ENCODE measurements around the gene DOCK10. TPM values are rescaled to one million over a fixed set of nuclear protein-coding genes. Genes with fewer than 3 reads are reported as not detected.

The DOCK10 gene
- total RNA-seq, 1 donor from 2014 or later, result 107 TPM

DNA sequence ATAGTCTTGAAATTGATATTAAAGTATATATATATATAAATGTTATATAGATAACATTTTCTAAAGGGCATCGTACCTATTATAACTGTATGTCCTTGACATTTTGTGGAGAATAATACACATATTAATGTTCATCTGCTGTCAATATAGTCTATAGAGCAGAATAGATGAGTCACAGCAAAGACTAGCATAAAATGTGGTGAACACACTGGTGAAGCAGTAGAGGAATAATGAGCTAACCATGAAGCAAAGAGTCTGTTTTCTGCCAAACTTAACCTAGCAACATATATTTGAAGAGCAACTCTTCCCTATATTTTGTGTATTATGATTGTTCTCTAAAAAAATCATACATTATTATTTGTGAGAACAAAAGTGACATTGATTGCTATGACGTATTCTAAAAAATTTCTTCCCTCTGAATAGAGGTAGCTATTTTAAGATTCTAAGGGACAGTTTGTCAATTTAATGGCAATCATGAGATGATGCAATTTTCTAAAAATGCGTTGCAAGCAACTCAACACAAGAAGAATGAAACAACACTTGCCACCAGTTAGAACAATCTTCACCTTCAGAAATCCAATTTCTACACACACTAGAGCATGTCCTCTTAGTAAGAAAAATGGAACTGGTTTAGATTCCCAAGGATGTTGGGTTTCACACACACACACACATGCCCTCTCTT, 22.0 kb downstream of the DOCK10 start:
- H3K36me3 Mint-ChIP-seq (ENCODE audit: low read depth), result peaks cover 42% of the 10 kb centered on the region
- peaks cover 51% of the 10 kb centered on the region for H3K4me1 Mint-ChIP-seq (ENCODE audit: low read depth)
- no peaks in the 10 kb centered on the region for H3K9me3 Mint-ChIP-seq
- no peak for DNase-seq (ENCODE audit: low spot score)
- intact Hi-C loops (cut with micrococcal nuclease), result no loop called here
- H3K27ac Mint-ChIP-seq, result no peak overlapping the region
- H3K27me3 Mint-ChIP-seq (ENCODE audit: low read depth), result no peaks in the 10 kb centered on the region
- H3K4me3 Mint-ChIP-seq (ENCODE audit: low read depth), result no peak overlapping the region

GRCh38 chr2:225019105-225019504, 23.2 kb downstream of the DOCK10 start:
- H3K4me1 Mint-ChIP-seq (ENCODE audit: low read depth), result peaks cover 47% of the 10 kb centered on the region
- H3K27me3 Mint-ChIP-seq (ENCODE audit: low read depth), result no peaks in the 10 kb centered on the region
- H3K4me3 Mint-ChIP-seq (ENCODE audit: low read depth), result no peak overlapping the region
- H3K36me3 Mint-ChIP-seq (ENCODE audit: low read depth), result peaks cover 37% of the 10 kb centered on the region
- DNase-seq (ENCODE audit: low spot score), result no peak
- no peak overlapping the region for H3K27ac Mint-ChIP-seq
- intact Hi-C loops (cut with micrococcal nuclease), result no loop called here
- no peaks in the 10 kb centered on the region for H3K9me3 Mint-ChIP-seq

DNA sequence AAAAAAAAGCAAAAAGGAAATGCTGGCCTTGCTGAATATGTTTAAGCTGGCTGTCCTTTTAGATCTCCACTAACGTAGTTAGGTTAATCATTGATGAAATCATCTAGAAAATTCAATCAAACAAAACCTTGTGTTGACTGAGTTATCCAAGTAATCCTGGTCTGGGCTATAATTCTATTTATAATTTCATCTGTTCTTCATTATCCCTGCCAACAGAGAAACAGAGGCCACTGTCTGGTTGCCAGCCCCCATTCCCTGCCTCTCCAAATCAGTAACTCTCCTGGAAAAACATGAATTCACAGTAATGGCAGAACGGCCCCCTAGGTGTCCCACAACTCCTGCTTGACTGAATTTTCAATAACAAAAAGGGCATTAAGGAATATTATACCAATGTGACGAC, 24.6 kb downstream of the DOCK10 start:
- no peaks in the 10 kb centered on the region for H3K27me3 Mint-ChIP-seq (ENCODE audit: low read depth)
- peaks cover 36% of the 10 kb centered on the region for H3K36me3 Mint-ChIP-seq (ENCODE audit: low read depth)
- no peak overlapping the region for H3K4me3 Mint-ChIP-seq (ENCODE audit: low read depth)
- H3K4me1 Mint-ChIP-seq (ENCODE audit: low read depth), result peaks cover 52% of the 10 kb centered on the region
- intact Hi-C loops (cut with micrococcal nuclease), result no loop called here
- no peaks in the 10 kb centered on the region for H3K9me3 Mint-ChIP-seq
- H3K27ac Mint-ChIP-seq, result no peak overlapping the region
- DNase-seq (ENCODE audit: low spot score), result no peak

GRCh38 chr2:225017098-225017685, 25.1 kb downstream of the DOCK10 start:
- H3K4me3 Mint-ChIP-seq (ENCODE audit: low read depth), result no peak overlapping the region
- H3K4me1 Mint-ChIP-seq (ENCODE audit: low read depth), result peaks cover 52% of the 10 kb centered on the region
- H3K36me3 Mint-ChIP-seq (ENCODE audit: low read depth), result peaks cover 33% of the 10 kb centered on the region
- intact Hi-C loops (cut with micrococcal nuclease), result no loop called here
- H3K9me3 Mint-ChIP-seq, result no peaks in the 10 kb centered on the region
- no peaks in the 10 kb centered on the region for H3K27me3 Mint-ChIP-seq (ENCODE audit: low read depth)
- DNase-seq (ENCODE audit: low spot score), result no peak
- no peak overlapping the region for H3K27ac Mint-ChIP-seq

- DNase-seq (ENCODE audit: low spot score), result no peak
- H3K4me1 Mint-ChIP-seq (ENCODE audit: low read depth), result peaks cover 58% of the 10 kb centered on the region
- peaks cover 25% of the 10 kb centered on the region for H3K36me3 Mint-ChIP-seq (ENCODE audit: low read depth)
- H3K9me3 Mint-ChIP-seq, result no peaks in the 10 kb centered on the region
- H3K27ac Mint-ChIP-seq, result peak overlapping the region; percentile 34
- intact Hi-C loops (cut with micrococcal nuclease), result no loop called here
- no peaks in the 10 kb centered on the region for H3K27me3 Mint-ChIP-seq (ENCODE audit: low read depth)
- no peak overlapping the region for H3K4me3 Mint-ChIP-seq (ENCODE audit: low read depth)
Measured at GRCh38 chr2:225013425-225014365, 28.6 kb downstream of the DOCK10 start.

GRCh38 chr2:225011585-225011984, 30.7 kb downstream of the DOCK10 start:
- H3K27me3 Mint-ChIP-seq (ENCODE audit: low read depth), result no peaks in the 10 kb centered on the region
- no peaks in the 10 kb centered on the region for H3K9me3 Mint-ChIP-seq
- H3K36me3 Mint-ChIP-seq (ENCODE audit: low read depth), result peaks cover 37% of the 10 kb centered on the region
- no peak for DNase-seq (ENCODE audit: low spot score)
- peaks cover 70% of the 10 kb centered on the region for H3K4me1 Mint-ChIP-seq (ENCODE audit: low read depth)
- intact Hi-C loops (cut with micrococcal nuclease), result loop anchor here (1.0 kb wide), 1 partner anchor 19 kb away; no protein-coding TSS in a partner anchor
- no peak overlapping the region for H3K27ac Mint-ChIP-seq
- H3K4me3 Mint-ChIP-seq (ENCODE audit: low read depth), result no peak overlapping the region

DNA sequence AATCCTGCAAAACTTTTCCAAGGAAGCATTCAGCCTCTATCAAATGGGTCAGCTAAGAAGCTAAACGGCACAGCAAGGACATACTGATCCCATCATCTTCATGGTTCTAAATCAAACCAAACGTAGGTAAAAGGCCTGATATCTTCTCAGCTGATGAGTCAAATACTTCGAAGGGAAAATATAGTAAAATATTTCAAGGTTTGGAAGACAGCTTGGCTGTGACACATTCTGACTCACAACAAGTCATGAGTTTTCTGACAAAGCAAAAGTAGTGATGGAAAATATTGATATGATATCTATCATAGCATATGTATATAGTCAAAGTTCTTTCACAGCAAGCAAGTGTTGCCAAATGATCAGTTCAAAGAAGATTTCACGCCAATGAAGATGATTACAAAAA, 31.5 kb downstream of the DOCK10 start:
- Mint-ChIP-seq H3K27me3 (ENCODE audit: low read depth) (no peaks in the 10 kb centered on the region), H3K4me1 (ENCODE audit: low read depth) (peaks cover 73% of the 10 kb centered on the region), H3K27ac (peak overlapping the region; percentile 82), H3K4me3 (ENCODE audit: low read depth) (no peak overlapping the region), H3K9me3 (no peaks in the 10 kb centered on the region), H3K36me3 (ENCODE audit: low read depth) (peaks cover 43% of the 10 kb centered on the region)
- no peak for DNase-seq (ENCODE audit: low spot score)
- intact Hi-C loops (cut with micrococcal nuclease), result loop anchor here (1.0 kb wide), 4 partner anchors 19 to 86 kb away; no protein-coding TSS in a partner anchor

DNA sequence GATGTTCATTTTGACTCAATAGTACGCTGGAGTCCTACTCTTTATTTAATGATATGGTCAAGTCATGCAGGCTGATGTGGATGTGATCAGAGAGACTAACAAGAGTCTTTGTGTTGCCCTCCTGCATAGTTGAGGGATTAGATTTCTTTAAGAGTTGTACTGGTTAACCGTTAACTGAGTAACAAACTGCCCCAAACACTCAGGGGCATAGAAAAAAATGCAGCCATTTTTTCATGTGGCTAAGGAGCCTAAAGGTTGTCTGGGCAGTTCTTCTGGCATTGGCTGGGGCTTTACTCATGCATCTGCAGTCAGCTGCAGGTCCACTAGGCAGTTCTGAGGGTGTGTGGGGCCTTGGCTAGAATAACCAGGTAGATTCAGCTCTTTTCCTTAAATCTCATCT, 32.5 kb downstream of the DOCK10 start:
- no peaks in the 10 kb centered on the region for H3K9me3 Mint-ChIP-seq
- DNase-seq (ENCODE audit: low spot score), result no peak
- no peaks in the 10 kb centered on the region for H3K27me3 Mint-ChIP-seq (ENCODE audit: low read depth)
- intact Hi-C loops (cut with micrococcal nuclease), result loop anchor here (1.0 to 10.0 kb wide), 5 partner anchors 32 to 655 kb away; no protein-coding TSS in a partner anchor
- H3K4me3 Mint-ChIP-seq (ENCODE audit: low read depth), result no peak overlapping the region
- H3K27ac Mint-ChIP-seq, result peak overlapping the region; percentile 65
- peaks cover 45% of the 10 kb centered on the region for H3K36me3 Mint-ChIP-seq (ENCODE audit: low read depth)
- peaks cover 82% of the 10 kb centered on the region for H3K4me1 Mint-ChIP-seq (ENCODE audit: low read depth)

- H3K9me3 Mint-ChIP-seq, result no peaks in the 10 kb centered on the region
- DNase-seq (ENCODE audit: low spot score), result no peak
- intact Hi-C loops (cut with micrococcal nuclease), result loop anchor here (10.0 kb wide), 2 partner anchors 204 to 656 kb away; no protein-coding TSS in a partner anchor
- peaks cover 50% of the 10 kb centered on the region for H3K36me3 Mint-ChIP-seq (ENCODE audit: low read depth)
- peak overlapping the region; percentile 6 for H3K4me3 Mint-ChIP-seq (ENCODE audit: low read depth)
- peak overlapping the region; percentile 53 for H3K27ac Mint-ChIP-seq
- H3K27me3 Mint-ChIP-seq (ENCODE audit: low read depth), result no peaks in the 10 kb centered on the region
- peaks cover 89% of the 10 kb centered on the region for H3K4me1 Mint-ChIP-seq (ENCODE audit: low read depth)
Measured at GRCh38 chr2:225008935-225009334, 33.3 kb downstream of the DOCK10 start.

GRCh38 chr2:225008179-225008856, 34.0 kb downstream of the DOCK10 start:
- DNase-seq (ENCODE audit: low spot score), result no peak
- H3K4me3 Mint-ChIP-seq (ENCODE audit: low read depth), result peak overlapping the region; percentile 6
- peaks cover 47% of the 10 kb centered on the region for H3K36me3 Mint-ChIP-seq (ENCODE audit: low read depth)
- H3K9me3 Mint-ChIP-seq, result no peaks in the 10 kb centered on the region
- intact Hi-C loops (cut with micrococcal nuclease), result loop anchor here (10.0 kb wide), 2 partner anchors 204 to 656 kb away; no protein-coding TSS in a partner anchor
- H3K27ac Mint-ChIP-seq, result peak overlapping the region; percentile 53
- peaks cover 88% of the 10 kb centered on the region for H3K4me1 Mint-ChIP-seq (ENCODE audit: low read depth)
- H3K27me3 Mint-ChIP-seq (ENCODE audit: low read depth), result no peaks in the 10 kb centered on the region

DNA sequence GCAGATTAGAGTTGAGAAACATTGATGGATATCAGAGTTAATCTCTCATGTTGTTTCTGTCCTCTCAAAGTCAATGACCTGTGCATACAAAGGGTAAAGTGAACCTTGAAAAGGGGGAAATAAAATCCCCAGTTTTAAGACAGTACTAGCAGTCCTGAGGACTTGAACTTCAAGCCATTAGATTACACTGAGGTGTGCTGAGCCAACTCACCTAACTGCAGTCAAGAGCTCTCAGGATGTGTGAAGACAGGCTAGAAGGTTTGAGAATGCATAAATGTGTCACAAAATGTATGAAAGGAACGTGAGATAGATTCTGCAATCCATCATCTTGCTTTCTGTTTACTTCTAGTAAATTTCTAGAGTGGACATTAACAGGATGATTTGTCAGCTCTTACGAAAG, 35.5 kb downstream of the DOCK10 start:
- no peaks in the 10 kb centered on the region for H3K9me3 Mint-ChIP-seq
- H3K27me3 Mint-ChIP-seq (ENCODE audit: low read depth), result no peaks in the 10 kb centered on the region
- peaks cover 89% of the 10 kb centered on the region for H3K4me1 Mint-ChIP-seq (ENCODE audit: low read depth)
- intact Hi-C loops (cut with micrococcal nuclease), result loop anchor here (10.0 kb wide), 2 partner anchors 202 to 658 kb away; no protein-coding TSS in a partner anchor
- DNase-seq (ENCODE audit: low spot score), result no peak
- no peak overlapping the region for H3K4me3 Mint-ChIP-seq (ENCODE audit: low read depth)
- H3K27ac Mint-ChIP-seq, result peak overlapping the region; percentile 35
- H3K36me3 Mint-ChIP-seq (ENCODE audit: low read depth), result peaks cover 49% of the 10 kb centered on the region

DNA sequence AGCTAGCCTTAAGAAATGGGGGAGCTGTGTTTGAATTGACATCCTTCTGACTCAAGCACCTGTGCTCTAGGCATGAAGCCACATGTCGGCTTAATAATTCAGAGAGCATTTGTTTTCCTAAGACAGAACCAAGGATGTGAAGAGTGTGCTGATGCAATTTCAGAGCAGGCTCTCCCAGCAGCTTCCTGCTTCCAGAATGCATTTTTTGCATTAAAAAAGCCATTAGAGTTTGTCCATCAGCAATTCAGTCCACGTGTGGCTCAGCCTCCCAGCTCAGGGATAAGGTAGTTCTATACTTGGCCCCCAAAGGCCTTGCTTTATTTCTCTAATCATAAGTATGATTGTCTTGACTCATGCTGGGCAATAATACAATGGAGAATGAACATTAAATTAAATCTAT, 37.7 kb downstream of the DOCK10 start:
- intact Hi-C loops (cut with micrococcal nuclease), result loop anchor here (10.0 kb wide), 2 partner anchors 200 to 660 kb away; no protein-coding TSS in a partner anchor

More for the DNA sequence above, 37.7 kb downstream of the DOCK10 start:
- Mint-ChIP-seq H3K4me3 (ENCODE audit: low read depth) (no peak overlapping the region), H3K36me3 (ENCODE audit: low read depth) (peaks cover 46% of the 10 kb centered on the region), H3K4me1 (ENCODE audit: low read depth) (peaks cover 84% of the 10 kb centered on the region), H3K9me3 (no peaks in the 10 kb centered on the region), H3K27me3 (ENCODE audit: low read depth) (no peaks in the 10 kb centered on the region), H3K27ac (no peak overlapping the region)
- DNase-seq (ENCODE audit: low spot score), result no peak

Data from activated T-helper 2 cell treated with anti-CD3 and anti-CD28 coated beads, Interferon-gamma antibody, Interleukin-2, Interleukin-4, amounts not matched to agents 10 μg/mL and 5 μg/mL and 100 μg/mL, durations not matched to agents 14 hours and 24 hours and 36 hours (primary cell).